WTC11 (cell line): ENCODE measurements around the gene SSH2.

Experiments
- NFYB ChIP-seq: sonication (generic); formaldehyde crosslinking; conservative IDR thresholded peaks from 2 replicates; pipeline ENCODE4 v1.8.0; 2022; ENCODE audit warnings: low read depth, missing genetic modification reagents
- ZNF232 ChIP-seq: sonication (generic); formaldehyde crosslinking; IDR thresholded peaks from 2 replicates; pipeline ENCODE4 v1.8.0; 2022; ENCODE audit warnings: mild to moderate bottlenecking, missing genetic modification reagents
- TF ChIP-seq, protein P1 (sequence below): fragments of 200-600 bp; IDR thresholded peaks from 2 replicates; pipeline ENCODE4 v1.8.0; 2022; ENCODE audit warnings: antibody characterized with exemption
- TF ChIP-seq, protein P2 (sequence below): fragments of 250-450 bp; sonication (Bioruptor Pico); IDR thresholded peaks from 2 replicates; pipeline ENCODE4 v2.1.2; 2022; ENCODE audit warnings: mild to moderate bottlenecking, moderate library complexity
- TF ChIP-seq, protein P3 (sequence below): sonication (generic); formaldehyde crosslinking; IDR thresholded peaks from 2 replicates; pipeline ENCODE4 v1.8.0; 2022; ENCODE audit warnings: mild to moderate bottlenecking, missing genetic modification reagents

DNA sequence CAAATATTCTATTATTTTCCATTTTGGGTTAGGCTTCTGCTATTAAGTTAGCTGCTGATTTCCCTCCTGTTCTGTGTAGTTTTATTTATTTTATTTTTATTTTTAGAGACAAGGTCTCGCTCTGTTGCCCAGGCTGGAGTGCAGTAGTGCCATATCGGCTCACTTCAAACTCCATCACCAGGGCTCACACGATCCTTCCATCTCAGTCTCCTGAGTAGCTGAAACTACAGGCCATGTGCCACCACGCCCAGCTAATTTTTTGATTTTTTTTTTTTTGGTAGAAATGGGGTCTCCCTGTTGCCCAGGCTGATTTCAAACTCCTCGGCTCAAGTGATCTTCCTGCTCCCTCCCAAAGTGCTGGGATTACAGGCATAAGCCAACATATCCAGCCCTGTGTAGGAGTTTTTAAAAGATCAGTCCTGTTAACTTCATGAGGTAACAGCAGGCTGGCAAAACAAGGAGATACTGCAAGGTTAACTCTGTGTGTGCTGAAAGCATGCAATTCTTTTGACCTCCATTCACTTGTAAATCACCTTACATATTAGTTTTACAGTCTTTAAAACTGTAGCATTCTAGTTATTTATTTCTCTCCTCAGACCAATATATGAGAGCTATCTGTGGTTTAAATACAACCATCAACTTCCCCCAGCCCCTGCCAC, 63.2 kb downstream of the SSH2 start:
- TF ChIP-seq, protein P1, sequence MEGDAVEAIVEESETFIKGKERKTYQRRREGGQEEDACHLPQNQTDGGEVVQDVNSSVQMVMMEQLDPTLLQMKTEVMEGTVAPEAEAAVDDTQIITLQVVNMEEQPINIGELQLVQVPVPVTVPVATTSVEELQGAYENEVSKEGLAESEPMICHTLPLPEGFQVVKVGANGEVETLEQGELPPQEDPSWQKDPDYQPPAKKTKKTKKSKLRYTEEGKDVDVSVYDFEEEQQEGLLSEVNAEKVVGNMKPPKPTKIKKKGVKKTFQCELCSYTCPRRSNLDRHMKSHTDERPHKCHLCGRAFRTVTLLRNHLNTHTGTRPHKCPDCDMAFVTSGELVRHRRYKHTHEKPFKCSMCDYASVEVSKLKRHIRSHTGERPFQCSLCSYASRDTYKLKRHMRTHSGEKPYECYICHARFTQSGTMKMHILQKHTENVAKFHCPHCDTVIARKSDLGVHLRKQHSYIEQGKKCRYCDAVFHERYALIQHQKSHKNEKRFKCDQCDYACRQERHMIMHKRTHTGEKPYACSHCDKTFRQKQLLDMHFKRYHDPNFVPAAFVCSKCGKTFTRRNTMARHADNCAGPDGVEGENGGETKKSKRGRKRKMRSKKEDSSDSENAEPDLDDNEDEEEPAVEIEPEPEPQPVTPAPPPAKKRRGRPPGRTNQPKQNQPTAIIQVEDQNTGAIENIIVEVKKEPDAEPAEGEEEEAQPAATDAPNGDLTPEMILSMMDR = no peak
- TF ChIP-seq ZNF232 (CRISPR knock-in tag) (no peak), NFYB (CRISPR knock-in tag) (no peak)
- TF ChIP-seq, protein P2, sequence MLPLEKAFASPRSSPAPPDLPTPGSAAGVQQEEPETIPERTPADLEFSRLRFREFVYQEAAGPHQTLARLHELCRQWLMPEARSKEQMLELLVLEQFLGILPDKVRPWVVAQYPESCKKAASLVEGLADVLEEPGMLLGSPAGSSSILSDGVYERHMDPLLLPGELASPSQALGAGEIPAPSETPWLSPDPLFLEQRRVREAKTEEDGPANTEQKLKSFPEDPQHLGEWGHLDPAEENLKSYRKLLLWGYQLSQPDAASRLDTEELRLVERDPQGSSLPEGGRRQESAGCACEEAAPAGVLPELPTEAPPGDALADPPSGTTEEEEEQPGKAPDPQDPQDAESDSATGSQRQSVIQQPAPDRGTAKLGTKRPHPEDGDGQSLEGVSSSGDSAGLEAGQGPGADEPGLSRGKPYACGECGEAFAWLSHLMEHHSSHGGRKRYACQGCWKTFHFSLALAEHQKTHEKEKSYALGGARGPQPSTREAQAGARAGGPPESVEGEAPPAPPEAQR (CRISPR knock-in tag) = no peak
- TF ChIP-seq, protein P3, sequence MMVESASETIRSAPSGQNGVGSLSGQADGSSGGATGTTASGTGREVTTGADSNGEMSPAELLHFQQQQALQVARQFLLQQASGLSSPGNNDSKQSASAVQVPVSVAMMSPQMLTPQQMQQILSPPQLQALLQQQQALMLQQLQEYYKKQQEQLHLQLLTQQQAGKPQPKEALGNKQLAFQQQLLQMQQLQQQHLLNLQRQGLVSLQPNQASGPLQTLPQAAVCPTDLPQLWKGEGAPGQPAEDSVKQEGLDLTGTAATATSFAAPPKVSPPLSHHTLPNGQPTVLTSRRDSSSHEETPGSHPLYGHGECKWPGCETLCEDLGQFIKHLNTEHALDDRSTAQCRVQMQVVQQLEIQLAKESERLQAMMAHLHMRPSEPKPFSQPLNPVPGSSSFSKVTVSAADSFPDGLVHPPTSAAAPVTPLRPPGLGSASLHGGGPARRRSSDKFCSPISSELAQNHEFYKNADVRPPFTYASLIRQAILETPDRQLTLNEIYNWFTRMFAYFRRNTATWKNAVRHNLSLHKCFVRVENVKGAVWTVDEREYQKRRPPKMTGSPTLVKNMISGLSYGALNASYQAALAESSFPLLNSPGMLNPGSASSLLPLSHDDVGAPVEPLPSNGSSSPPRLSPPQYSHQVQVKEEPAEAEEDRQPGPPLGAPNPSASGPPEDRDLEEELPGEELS (CRISPR knock-in tag) = no peak
